Suprapubic skin (tissue), 3 donors: Measurements from ENCODE around the gene CRYBG3.

Experiments
- CTCF ChIP-seq, 2 donors: fragments of 200-600 bp in 1 of 2; fragments of 450-650 bp in 1 of 2; sonication (generic) in 1 of 2; IDR thresholded peaks; one replicate each; pipeline ENCODE4 v1.5.1; 2016 to 2019; ENCODE audit warnings: antibody characterized with exemption in 2 of 2, mild to moderate bottlenecking in 1 of 2, moderate library complexity in 1 of 2
- EP300 ChIP-seq: sonication (generic); formaldehyde crosslinking; IDR thresholded peaks from one replicate; pipeline ENCODE4 v1.6.1; 2017; ENCODE audit warnings: antibody characterized with exemption

DNA sequence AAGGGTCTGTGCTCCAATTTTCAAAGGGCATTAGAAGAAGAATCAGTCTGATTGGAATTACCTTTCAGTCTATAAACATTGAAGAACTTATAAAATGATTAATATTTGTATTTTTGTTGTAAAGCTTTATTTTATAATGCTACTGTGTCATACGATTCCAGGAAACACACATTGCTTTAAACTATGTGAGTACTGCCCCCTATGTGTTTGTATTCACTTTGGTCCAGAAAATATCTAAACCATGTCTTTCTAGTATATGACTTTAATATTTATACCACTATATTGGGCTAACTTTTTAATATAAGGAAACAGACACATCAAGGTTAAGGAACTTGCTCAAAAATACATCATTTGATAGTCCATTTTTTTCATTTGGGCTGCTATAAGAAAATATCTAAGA, 153.7 kb downstream of the CRYBG3 start:
- TF ChIP-seq EP300 (no peak), CTCF (IDR thresholded peaks at IDR 0.05) (no peak)
